ENCODE measurements around the gene AIFM3.
"Not testable (repeated sequence)": the region's sequence is repeated elsewhere in the genome, so short reads cannot be mapped to it uniquely, and the experiment has no call there.

AIFM3 gene

DNA sequence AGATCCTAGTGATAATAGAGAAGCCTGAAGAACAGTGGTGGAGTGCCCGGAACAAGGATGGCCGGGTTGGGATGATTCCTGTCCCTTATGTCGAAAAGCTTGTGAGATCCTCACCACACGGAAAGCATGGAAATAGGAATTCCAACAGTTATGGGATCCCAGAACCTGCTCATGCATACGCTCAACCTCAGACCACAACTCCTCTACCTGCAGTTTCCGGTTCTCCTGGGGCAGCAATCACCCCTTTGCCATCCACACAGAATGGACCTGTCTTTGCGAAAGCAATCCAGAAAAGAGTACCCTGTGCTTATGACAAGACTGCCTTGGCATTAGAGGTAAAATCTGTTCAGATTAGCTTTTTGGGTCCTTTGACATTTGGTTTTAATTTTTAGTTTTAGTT, 33.1 kb upstream of the AIFM3 start:
- H3K27me3 ChIP-seq (replicated peaks), result no peaks in the 10 kb centered on the region
- no peak overlapping the region for H3K4me3 ChIP-seq (ENCODE audit: low read depth, low read length)
- TF ChIP-seq, protein P1, sequence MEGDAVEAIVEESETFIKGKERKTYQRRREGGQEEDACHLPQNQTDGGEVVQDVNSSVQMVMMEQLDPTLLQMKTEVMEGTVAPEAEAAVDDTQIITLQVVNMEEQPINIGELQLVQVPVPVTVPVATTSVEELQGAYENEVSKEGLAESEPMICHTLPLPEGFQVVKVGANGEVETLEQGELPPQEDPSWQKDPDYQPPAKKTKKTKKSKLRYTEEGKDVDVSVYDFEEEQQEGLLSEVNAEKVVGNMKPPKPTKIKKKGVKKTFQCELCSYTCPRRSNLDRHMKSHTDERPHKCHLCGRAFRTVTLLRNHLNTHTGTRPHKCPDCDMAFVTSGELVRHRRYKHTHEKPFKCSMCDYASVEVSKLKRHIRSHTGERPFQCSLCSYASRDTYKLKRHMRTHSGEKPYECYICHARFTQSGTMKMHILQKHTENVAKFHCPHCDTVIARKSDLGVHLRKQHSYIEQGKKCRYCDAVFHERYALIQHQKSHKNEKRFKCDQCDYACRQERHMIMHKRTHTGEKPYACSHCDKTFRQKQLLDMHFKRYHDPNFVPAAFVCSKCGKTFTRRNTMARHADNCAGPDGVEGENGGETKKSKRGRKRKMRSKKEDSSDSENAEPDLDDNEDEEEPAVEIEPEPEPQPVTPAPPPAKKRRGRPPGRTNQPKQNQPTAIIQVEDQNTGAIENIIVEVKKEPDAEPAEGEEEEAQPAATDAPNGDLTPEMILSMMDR (IDR thresholded peaks at IDR 0.05; ENCODE audit: low read depth, low read length, missing control alignments), result no peak
- no peak overlapping the region for H3K27ac ChIP-seq
- H3K36me3 ChIP-seq (replicated peaks), result peaks cover 21% of the 10 kb centered on the region
- DNase-seq, result no peak
- in situ Hi-C loops (cut with HindIII; ENCODE audit: low pct_ligation_motif_present, low sequenced_read_pairs), result no loop called here

GRCh38 chr22:20935049-20935448, 32.0 kb upstream of the AIFM3 start:
- H3K27ac ChIP-seq; DNase-seq; H3K4me3 ChIP-seq (ENCODE audit: low read depth, low read length); in situ Hi-C loops (cut with HindIII; ENCODE audit: low pct_ligation_motif_present, low sequenced_read_pairs); H3K27me3 ChIP-seq (replicated peaks): not testable (repeated sequence)
- peaks cover 21% of the 10 kb centered on the region for H3K36me3 ChIP-seq (replicated peaks)

DNA sequence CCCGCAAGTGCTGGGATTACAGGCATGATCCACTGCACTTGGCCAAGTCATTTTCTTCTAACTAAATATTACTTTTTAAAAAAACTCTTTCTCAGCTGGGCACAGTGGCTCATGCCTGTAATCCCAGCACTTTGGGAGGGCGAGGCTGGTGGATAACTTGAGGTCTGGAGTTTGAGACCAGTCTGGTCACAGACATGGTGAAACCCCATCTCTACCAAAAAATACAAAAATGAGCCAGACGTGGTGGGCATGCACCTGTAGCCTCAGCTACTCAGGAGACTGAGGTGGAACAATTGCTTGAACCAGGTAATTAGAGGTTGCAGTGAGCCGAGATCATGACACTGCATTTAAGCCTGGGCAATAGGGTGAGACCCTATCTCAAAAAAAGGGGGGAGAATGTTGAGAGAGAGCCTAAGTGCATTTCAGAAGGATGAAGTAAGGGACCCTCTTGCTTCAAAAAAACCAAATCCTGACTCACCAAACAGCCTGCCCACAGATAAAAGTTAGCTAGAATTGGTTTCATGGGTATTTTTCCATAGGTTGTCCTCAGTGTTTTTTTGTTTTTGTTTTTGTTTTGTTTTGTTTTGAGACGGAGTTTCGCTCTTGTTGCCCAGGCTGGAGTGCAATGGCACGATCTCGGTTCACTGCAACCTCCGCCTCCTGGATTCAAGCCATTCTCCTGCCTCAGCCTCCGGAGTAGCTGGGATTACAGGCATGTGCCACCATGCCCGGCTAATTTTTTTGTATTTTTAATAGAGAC, 31.1 kb upstream of the AIFM3 start:
- peaks cover 21% of the 10 kb centered on the region for H3K36me3 ChIP-seq (replicated peaks)
- DNase-seq; H3K27ac ChIP-seq; in situ Hi-C loops (cut with HindIII; ENCODE audit: low pct_ligation_motif_present, low sequenced_read_pairs); H3K27me3 ChIP-seq (replicated peaks); H3K4me3 ChIP-seq (ENCODE audit: low read depth, low read length): not testable (repeated sequence)

DNA sequence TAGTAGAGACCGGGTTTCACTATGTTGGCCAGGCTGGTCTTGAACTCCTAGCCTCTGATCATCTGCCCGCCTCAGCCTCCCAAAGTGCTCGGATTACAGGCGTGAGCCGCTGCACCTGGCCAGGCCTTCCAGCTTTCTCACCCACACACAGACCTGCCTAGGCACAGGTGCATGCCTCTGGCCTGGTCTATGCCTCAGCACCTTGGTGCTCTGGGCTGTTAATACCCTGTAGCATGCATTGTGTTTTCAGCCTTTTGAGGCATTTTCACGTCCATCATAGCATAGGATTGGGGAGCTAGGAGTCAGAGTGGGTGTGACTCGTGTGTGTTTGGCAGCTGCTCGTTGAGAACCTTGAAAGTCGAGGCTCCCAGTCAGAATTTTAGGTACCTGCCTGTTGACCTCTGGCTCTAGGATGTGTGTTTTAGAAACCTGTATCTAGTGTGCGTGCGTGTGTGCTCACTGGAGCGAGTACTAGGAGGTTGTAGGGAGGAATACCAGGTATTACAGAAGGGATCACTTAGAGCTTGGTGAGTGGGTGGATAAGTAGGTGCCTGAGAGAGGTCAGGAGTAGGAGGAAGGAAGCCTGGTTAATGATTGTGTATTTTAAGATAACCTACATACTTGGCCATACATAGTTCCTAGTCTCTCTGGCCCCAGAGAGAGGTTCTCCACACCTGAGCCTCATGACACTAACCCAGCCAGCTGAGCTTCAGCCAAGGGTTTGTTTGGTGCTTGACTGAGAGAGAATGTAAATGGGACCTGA, 29.8 kb upstream of the AIFM3 start:
- Histone ChIP-seq H3K27me3 (replicated peaks) (no peaks in the 10 kb centered on the region), H3K4me3 (ENCODE audit: low read depth, low read length) (no peak overlapping the region), H3K36me3 (replicated peaks) (peaks cover 21% of the 10 kb centered on the region), H3K27ac (no peak overlapping the region)
- TF ChIP-seq, protein P1 (IDR thresholded peaks at IDR 0.05; ENCODE audit: low read depth, low read length, missing control alignments), result no peak
- DNase-seq, result no peak
- in situ Hi-C loops (cut with HindIII; ENCODE audit: low pct_ligation_motif_present, low sequenced_read_pairs), result no loop called here

- TF ChIP-seq, protein P1 (IDR thresholded peaks at IDR 0.05; ENCODE audit: low read depth, low read length, missing control alignments), result no peak
- Histone ChIP-seq H3K36me3 (replicated peaks) (peaks cover 21% of the 10 kb centered on the region), H3K4me3 (ENCODE audit: low read depth, low read length) (no peak overlapping the region)
These were observed 29.0 kb upstream of the AIFM3 start for GRCh38 chr22:20937794-20938671.

GRCh38 chr22:20939457-20940185, 27.4 kb upstream of the AIFM3 start:
- H3K36me3 ChIP-seq (replicated peaks), result peaks cover 14% of the 10 kb centered on the region
- H3K4me3 ChIP-seq (ENCODE audit: low read depth, low read length); H3K27ac ChIP-seq; in situ Hi-C loops (cut with HindIII; ENCODE audit: low pct_ligation_motif_present, low sequenced_read_pairs); H3K27me3 ChIP-seq (replicated peaks); DNase-seq: not testable (repeated sequence)

More at GRCh38 chr22:20937794-20938671, 29.0 kb upstream of the AIFM3 start:
- DNase-seq, result no peak
- in situ Hi-C loops (cut with HindIII; ENCODE audit: low pct_ligation_motif_present, low sequenced_read_pairs), result no loop called here
- Histone ChIP-seq H3K27ac (no peak overlapping the region), H3K27me3 (replicated peaks) (no peaks in the 10 kb centered on the region)

All from brain microvascular endothelial cell (primary cell).